Adrenal gland (tissue), 12 donors: ENCODE measurements around the gene PLXNA4. TPM values are rescaled to one million over a fixed set of nuclear protein-coding genes. Genes with fewer than 3 reads are reported as not detected.

Experiments
- DNase-seq, 7 donors: peaks; one replicate each; pipeline ENCODE4 v3.0.0-alpha.2; 2019 to 2020
- H3K27ac ChIP-seq, 5 donors: fragments of 200-600 bp; sonication (generic) in 4 of 5; 1 replicate in 3 of 5; 2 replicates in 2 of 5; pipeline versions ENCODE4 v1.5.1 to v1.8.0; 2016 to 2020; ENCODE audit warnings: mild to moderate bottlenecking in 1 of 5
- H3K27me3 ChIP-seq: fragments of 200-600 bp; 2 replicates; pipeline ENCODE4 v1.8.0; 2021
- H3K36me3 ChIP-seq, 2 donors: fragments of 200-600 bp; replicated peaks in 1 of 2; 1 replicate in 1 of 2; 2 replicates in 1 of 2; pipeline versions ENCODE4 v1.5.1 to v1.8.0; 2018 to 2022
- H3K4me1 ChIP-seq, 2 donors: fragments of 200-600 bp; replicated peaks in 1 of 2; 1 replicate in 1 of 2; 2 replicates in 1 of 2; pipeline versions ENCODE4 v1.5.1 to v1.8.0; 2018 to 2021
- H3K4me3 ChIP-seq, 4 donors: fragments of 200-600 bp; sonication (generic) in 3 of 4; one replicate each; pipeline ENCODE4 v1.5.1; 2016 to 2018
- H3K9me3 ChIP-seq, 3 donors: fragments of 200-600 bp; sonication (generic) in 1 of 3; replicated peaks in 1 of 3; 1 replicate in 2 of 3; 2 replicates in 1 of 3; pipeline versions ENCODE4 v1.5.1 to v1.8.0; 2016 to 2021
- CTCF ChIP-seq, 6 experiments: fragments of 450-650 bp in 4 of 6; fragments of 200-600 bp in 2 of 6; sonication (generic) in 1 of 6; IDR thresholded peaks; 1 replicate in 5 of 6; 2 replicates in 1 of 6; pipeline versions ENCODE4 v1.5.1 to v1.8.0; 2016 to 2021; ENCODE audit warnings: antibody characterized with exemption in 6 of 6, mild to moderate bottlenecking in 2 of 6, moderate library complexity in 1 of 6
- POLR2A ChIP-seq, 2 donors: fragments of 450-650 bp; IDR thresholded peaks; one replicate each; pipeline ENCODE4 v1.6.1; 2017; ENCODE audit warnings: antibody characterized with exemption in 2 of 2, mild to moderate bottlenecking in 2 of 2, moderate library complexity in 1 of 2
- whole genome bisulfite sequencing, 4 donors: extraction: QIAGEN DNeasy Blood & Tissue Kit in 2 of 4; methylation state at CpG; one replicate each; pipeline versions ENCODE4 v1.1.5 to v1.1.7; 2013 to 2017; 5-methylcytosine and 5-hydroxymethylcytosine counted together
- intact Hi-C, 2 donors: fragments of 100-400 bp; cut with DNase I; formaldehyde crosslinking; loops; one replicate each; pipeline versions ENCODE4 v1.14.1 to v1.15.0; 2022 to 2023
- polyA plus RNA-seq, 3 donors: library from polyadenylated mRNA; stranded (reverse); fragments of 200-250 nt in 2 of 3; fragments of 350-450 nt in 1 of 3; fragmentation: Illumina TruSeq in 1 of 3; extraction: RNeasy Lipid Tissue Mini Kit (QIAGEN cat#74804) in 1 of 3; gene quantifications; one replicate each; pipeline ENCODE4 v1.2.3, GENCODE V29; 2013 to 2014
- total RNA-seq, 9 donors: library from RNA; depleted of rRNA in 4 of 9; stranded (reverse); fragments of >200 nt in 4 of 9; fragments of 120-200 nt in 1 of 9; fragmentation: NEBNext Ultra II Directional in 1 of 9; extraction: Animal tissue kit (Norgen Biotek cat#: 25700) in 1 of 9; gene quantifications; one replicate each; pipeline versions ENCODE4 v1.1.0 to v1.2.4, GENCODE V29; 2013 to 2023
- donor health status: healthy with polysubstance abuse.
- donor health status: Bipolar disorder and iron deficiency.
- donor health status: DM: yes; HTN: yes; CAD: no.
- donor health status: DM: no; HTN: no; CAD: no.
- donor health status: DM: no; HTN: no; CAD: no.
- donor health status: DM: yes; HTN: yes; CAD: no.

The PLXNA4 gene
- total and polyA plus RNA-seq, 12 donors = 0.99 to 10.7 (median 3.6) TPM

GRCh38 chr7:132141109-132141508 lies 435.2 kb downstream of the PLXNA4 start:
- Histone ChIP-seq H3K27ac (no peak overlapping the region), H3K4me1 (no peaks in the 10 kb centered on the region), H3K36me3 (no peaks in the 10 kb centered on the region), H3K9me3 (no peaks in the 10 kb centered on the region), H3K27me3 (no peaks in the 10 kb centered on the region), H3K4me3 (no peak overlapping the region)
- TF ChIP-seq CTCF (IDR thresholded peaks at IDR 0.05) (no peak), POLR2A (IDR thresholded peaks at IDR 0.05) (no peak)
- DNase-seq = no peak
- WGBS, 4 donors = 77 to 92% (median 78%) methylated on average over 2 to 3 of the region's 3 CpGs
- intact Hi-C loops = no loop called here

- TF ChIP-seq CTCF (IDR thresholded peaks at IDR 0.05) (no peak), POLR2A (IDR thresholded peaks at IDR 0.05) (no peak)
- Histone ChIP-seq H3K9me3 (no peaks in the 10 kb centered on the region), H3K27me3 (no peaks in the 10 kb centered on the region), H3K4me1 (no peaks in the 10 kb centered on the region), H3K36me3 (no peaks in the 10 kb centered on the region), H3K4me3 (no peak overlapping the region), H3K27ac (no peak overlapping the region)
- no peak for DNase-seq
- intact Hi-C loops = no loop called here
- WGBS, 4 donors = 40 to 70% (median 56%) methylated on average over 4 to 5 of the region's 5 CpGs
Observed at GRCh38 chr7:132140341-132140740, 435.9 kb downstream of the PLXNA4 start.

GRCh38 chr7:132138817-132139216 lies 437.5 kb downstream of the PLXNA4 start:
- TF ChIP-seq CTCF (IDR thresholded peaks at IDR 0.05) = no peak
- TF ChIP-seq POLR2A (IDR thresholded peaks at IDR 0.05) = no peak
- WGBS, 4 donors = 74 to 92% (median 78%) methylated on average over 2 of the region's 2 CpGs; no CpG with 5 or more reads in 1 of the 4 donors
- intact Hi-C loops = no loop called here

GRCh38 chr7:132137681-132138080 lies 438.6 kb downstream of the PLXNA4 start:
- Histone ChIP-seq H3K36me3 (no peaks in the 10 kb centered on the region), H3K4me1 (no peaks in the 10 kb centered on the region), H3K27ac (no peak overlapping the region), H3K27me3 (no peaks in the 10 kb centered on the region), H3K9me3 (no peaks in the 10 kb centered on the region), H3K4me3 (no peak overlapping the region)
- 81 to 94% (median 86%) methylated on average over 5 of the region's 5 CpGs for WGBS, 4 donors
- TF ChIP-seq CTCF (IDR thresholded peaks at IDR 0.05) (no peak), POLR2A (IDR thresholded peaks at IDR 0.05) (no peak)
- intact Hi-C loops = no loop called here
- DNase-seq = no peak

More at GRCh38 chr7:132138817-132139216, 437.5 kb downstream of the PLXNA4 start:
- H3K36me3 ChIP-seq = no peaks in the 10 kb centered on the region
- H3K4me3 ChIP-seq = no peak overlapping the region
- no peak for DNase-seq
- H3K27me3 ChIP-seq = no peaks in the 10 kb centered on the region
- H3K4me1 ChIP-seq = no peaks in the 10 kb centered on the region
- H3K27ac ChIP-seq = no peak overlapping the region
- H3K9me3 ChIP-seq = no peaks in the 10 kb centered on the region
